Uterus (tissue), 4 donors: ENCODE data around the gene SGK1. TPM values are rescaled to one million over a fixed set of nuclear protein-coding genes. Genes with fewer than 3 reads are reported as not detected.
"Not testable (repeated sequence)": the region's sequence is repeated elsewhere in the genome, so short reads cannot be mapped to it uniquely, and the experiment has no call there.

Experiments
- DNase-seq, 2 donors: peaks; one replicate each; pipeline ENCODE4 v3.0.0-alpha.2; 2019 to 2020
- H3K27ac ChIP-seq, 2 donors: fragments of 200-600 bp; sonication (generic); 1 replicate in 1 of 2; 2 replicates in 1 of 2; pipeline ENCODE4 v1.5.1; 2016 to 2018
- H3K27me3 ChIP-seq, 2 donors: fragments of 200-600 bp; sonication (generic); one replicate each; pipeline ENCODE4 v1.5.1; 2018 to 2019; ENCODE audit warnings: control low read depth in 1 of 2
- H3K36me3 ChIP-seq, 2 donors: fragments of 200-600 bp; sonication (generic); one replicate each; pipeline ENCODE4 v1.5.1; 2019; ENCODE audit warnings: control low read depth in 1 of 2
- H3K4me1 ChIP-seq, 2 donors: fragments of 200-600 bp; sonication (generic); one replicate each; pipeline ENCODE4 v1.5.1; 2018 to 2019; ENCODE audit warnings: control low read depth in 1 of 2
- H3K4me3 ChIP-seq, 2 donors: fragments of 200-600 bp; sonication (generic); 1 replicate in 1 of 2; 2 replicates in 1 of 2; pipeline ENCODE4 v1.5.1; 2018 to 2019; ENCODE audit warnings: mild to moderate bottlenecking in 1 of 2
- H3K9me3 ChIP-seq, 2 donors: fragments of 200-600 bp; sonication (generic); one replicate each; pipeline ENCODE4 v1.5.1; 2019; ENCODE audit warnings: control low read depth in 1 of 2
- CTCF ChIP-seq, 4 experiments: fragments of 200-600 bp in 2 of 4; fragments of 450-650 bp in 2 of 4; sonication (generic) in 2 of 4; IDR thresholded peaks; one replicate each; pipeline ENCODE4 v1.5.1; 2016 to 2019; ENCODE audit warnings: antibody characterized with exemption in 4 of 4, mild to moderate bottlenecking in 2 of 4, moderate library complexity in 1 of 4
- POLR2A ChIP-seq, 2 donors: fragments of 450-650 bp; IDR thresholded peaks; one replicate each; pipeline ENCODE4 v1.6.1; 2016; ENCODE audit warnings: antibody characterized with exemption in 2 of 2, mild to moderate bottlenecking in 1 of 2, moderate library complexity in 1 of 2
- intact Hi-C: fragments of 100-400 bp; cut with DNase I; formaldehyde crosslinking; loops from one replicate; pipeline ENCODE4 v1.15.1; 2023; ENCODE audit warnings: low total_unique reads
- total RNA-seq, 4 donors: library from RNA; depleted of rRNA in 3 of 4; stranded (reverse); fragments of >200 nt in 3 of 4; gene quantifications; one replicate each; pipeline versions ENCODE4 v1.1.0 to v1.2.4, GENCODE V29; 2014 to 2023
- donor health status: DM: yes; HTN: yes; CAD: no.

The SGK1 gene
- total RNA-seq, 4 donors from 2014 or later = 47.1 to 75.0 (median 59.8) TPM

- Histone ChIP-seq H3K36me3 (no peaks in the 10 kb centered on the region), H3K27ac (no peak overlapping the region), H3K4me3 (no peak overlapping the region), H3K4me1 (no peaks in the 10 kb centered on the region), H3K9me3 (no peaks in the 10 kb centered on the region), H3K27me3 (no peaks in the 10 kb centered on the region)
- intact Hi-C loops = no loop called here
- DNase-seq = no peak
- no peak for TF ChIP-seq POLR2A (IDR thresholded peaks at IDR 0.05)
These were observed 61.0 kb downstream of the SGK1 start for GRCh38 chr6:134256862-134257261.

GRCh38 chr6:134255280-134255679 is 62.6 kb downstream of the SGK1 start:
- intact Hi-C loops, H3K4me3 ChIP-seq, H3K27me3 ChIP-seq, DNase-seq, H3K9me3 ChIP-seq, H3K36me3 ChIP-seq, H3K27ac ChIP-seq, H3K4me1 ChIP-seq: not testable (repeated sequence)

- Histone ChIP-seq H3K36me3 (no peaks in the 10 kb centered on the region), H3K9me3 (no peaks in the 10 kb centered on the region), H3K4me1 (no peaks in the 10 kb centered on the region), H3K27me3 (no peaks in the 10 kb centered on the region), H3K27ac (no peak overlapping the region), H3K4me3 (no peak overlapping the region)
- no peak for DNase-seq
- intact Hi-C loops = no loop called here
- TF ChIP-seq CTCF (IDR thresholded peaks at IDR 0.05) (no peak), POLR2A (IDR thresholded peaks at IDR 0.05) (no peak)
These were observed 63.8 kb downstream of the SGK1 start for GRCh38 chr6:134254118-134254517.

- Histone ChIP-seq H3K27ac (no peak overlapping the region), H3K36me3 (no peaks in the 10 kb centered on the region), H3K27me3 (no peaks in the 10 kb centered on the region), H3K9me3 (no peaks in the 10 kb centered on the region), H3K4me3 (no peak overlapping the region), H3K4me1 (no peaks in the 10 kb centered on the region)
- no peak for DNase-seq
- no peak for TF ChIP-seq CTCF (IDR thresholded peaks at IDR 0.05)
- no peak for TF ChIP-seq POLR2A (IDR thresholded peaks at IDR 0.05)
- intact Hi-C loops = no loop called here
These were observed 64.2 kb downstream of the SGK1 start for GRCh38 chr6:134253681-134254080.

- Histone ChIP-seq H3K9me3 (no peaks in the 10 kb centered on the region), H3K27ac (no peak overlapping the region), H3K27me3 (no peaks in the 10 kb centered on the region), H3K4me1 (no peaks in the 10 kb centered on the region), H3K36me3 (no peaks in the 10 kb centered on the region), H3K4me3 (no peak overlapping the region)
- TF ChIP-seq POLR2A (IDR thresholded peaks at IDR 0.05) (no peak), CTCF (IDR thresholded peaks at IDR 0.05) (no peak)
- intact Hi-C loops = no loop called here
- DNase-seq = no peak
These were observed 66.6 kb downstream of the SGK1 start for GRCh38 chr6:134251320-134251719.

GRCh38 chr6:134250776-134251175 is 67.1 kb downstream of the SGK1 start:
- DNase-seq = no peak
- Histone ChIP-seq H3K4me3 (no peak overlapping the region), H3K9me3 (no peaks in the 10 kb centered on the region), H3K36me3 (no peaks in the 10 kb centered on the region), H3K27ac (no peak overlapping the region), H3K27me3 (no peaks in the 10 kb centered on the region), H3K4me1 (no peaks in the 10 kb centered on the region)
- intact Hi-C loops = no loop called here
- TF ChIP-seq CTCF (IDR thresholded peaks at IDR 0.05) (no peak), POLR2A (IDR thresholded peaks at IDR 0.05) (no peak)
